ENCODE measurements around the gene ZZZ3. TPM values are rescaled to one million over a fixed set of nuclear protein-coding genes. Genes with fewer than 3 reads are reported as not detected.

The ZZZ3 gene
- total and polyA plus RNA-seq, 10 donors: 10.2 to 85.3 (median 48.7) TPM

GRCh38 chr1:77642196-77642595 is 40.3 kb downstream of the ZZZ3 start:
- no peaks in the 10 kb centered on the region for H3K9me3 ChIP-seq
- no peak for DNase-seq
- H3K36me3 ChIP-seq: peaks cover 0 to 72% (median 19%) of the 10 kb centered on the region in 6 donors
- H3K4me3 ChIP-seq: no peak overlapping the region
- H3K27ac ChIP-seq: no peak overlapping the region
- no peak for TF ChIP-seq POLR2AphosphoS5 (IDR thresholded peaks at IDR 0.05)
- no peak for TF ChIP-seq CTCF (IDR thresholded peaks at IDR 0.05 in 8 of 11, conservative IDR thresholded peaks at IDR 0.05 in 3 of 11)
- no peak for TF ChIP-seq POLR2A (IDR thresholded peaks at IDR 0.05)
- intact Hi-C loops (cut with DNase I; ENCODE audit: low total_unique reads): no loop called here
- WGBS, 5 donors: 90 to 98% (median 95%) methylated on average over 5 of the region's 5 CpGs
- no peaks in the 10 kb centered on the region for H3K27me3 ChIP-seq (replicated peaks in 1 of 7)
- H3K4me1 ChIP-seq: no peaks in the 10 kb centered on the region

GRCh38 chr1:77639557-77640069 is 42.8 kb downstream of the ZZZ3 start:
- no peaks in the 10 kb centered on the region for H3K9me3 ChIP-seq
- H3K27me3 ChIP-seq (replicated peaks in 1 of 7): no peaks in the 10 kb centered on the region
- DNase-seq: no peak
- H3K36me3 ChIP-seq: peaks cover 0 to 81% (median 7%) of the 10 kb centered on the region in 6 donors
- WGBS, 5 donors: 76 to 90% (median 86%) methylated on average over 4 of the region's 4 CpGs
- TF ChIP-seq POLR2AphosphoS5 (IDR thresholded peaks at IDR 0.05) (no peak), POLR2A (IDR thresholded peaks at IDR 0.05) (no peak), CTCF (IDR thresholded peaks at IDR 0.05 in 8 of 11, conservative IDR thresholded peaks at IDR 0.05 in 3 of 11) (no peak)
- no peak overlapping the region for H3K4me3 ChIP-seq
- H3K4me1 ChIP-seq: no peaks in the 10 kb centered on the region
- no peak overlapping the region for H3K27ac ChIP-seq
- intact Hi-C loops (cut with DNase I; ENCODE audit: low total_unique reads): no loop called here

- Histone ChIP-seq H3K9me3 (no peaks in the 10 kb centered on the region), H3K36me3 (peaks cover 0 to 81% (median 4%) of the 10 kb centered on the region in 6 donors), H3K4me3 (no peak overlapping the region), H3K27ac (no peak overlapping the region), H3K27me3 (replicated peaks in 1 of 7) (no peaks in the 10 kb centered on the region), H3K4me1 (no peaks in the 10 kb centered on the region)
- intact Hi-C loops (cut with DNase I; ENCODE audit: low total_unique reads): no loop called here
- TF ChIP-seq CTCF (IDR thresholded peaks at IDR 0.05 in 8 of 11, conservative IDR thresholded peaks at IDR 0.05 in 3 of 11) (no peak), POLR2AphosphoS5 (IDR thresholded peaks at IDR 0.05) (no peak), POLR2A (IDR thresholded peaks at IDR 0.05) (no peak)
- DNase-seq: no peak
- 62 to 84% (median 64%) methylated on average over 3 of the region's 3 CpGs for WGBS, 5 donors
Observed at GRCh38 chr1:77639056-77639455, 43.4 kb downstream of the ZZZ3 start.

- Histone ChIP-seq H3K4me1 (no peaks in the 10 kb centered on the region), H3K36me3 (peaks cover 0 to 93% (median 23%) of the 10 kb centered on the region in 6 donors), H3K4me3 (no peak overlapping the region), H3K27ac (no peak overlapping the region), H3K27me3 (replicated peaks in 1 of 7) (no peaks in the 10 kb centered on the region), H3K9me3 (no peaks in the 10 kb centered on the region)
- no peak for TF ChIP-seq POLR2AphosphoS5 (IDR thresholded peaks at IDR 0.05)
- no peak for TF ChIP-seq POLR2A (IDR thresholded peaks at IDR 0.05)
- no peak for TF ChIP-seq CTCF (IDR thresholded peaks at IDR 0.05 in 8 of 11, conservative IDR thresholded peaks at IDR 0.05 in 3 of 11)
- DNase-seq: no peak
- 90 to 96% (median 94%) methylated on average over 4 of the region's 4 CpGs for WGBS, 5 donors
- intact Hi-C loops (cut with DNase I; ENCODE audit: low total_unique reads): no loop called here
Observed at GRCh38 chr1:77636864-77637263, 45.6 kb downstream of the ZZZ3 start.

Small RNA genes lying within 50 kb of the gene (small RNA-seq; reads per million reads assigned to genes)
- gene RN7SL370P: 0 reads per million in 4 donors

Other genes with a start within 250 kb of the ZZZ3 start
- gene USP33, start 77.2 kb upstream of the ZZZ3 start, total RNA-seq: 100 to 1,000 TPM in 1 of 7 donors, 10 to 100 TPM in 6; 55.4 to 105 (median 79.6) TPM
- gene USP33, start 77.2 kb upstream of the ZZZ3 start, polyA plus RNA-seq: 10 to 100 TPM; 20.3 to 29.4 (median 24.5) TPM
- gene MIGA1, start 97.0 kb upstream of the ZZZ3 start, total RNA-seq: 10 to 100 TPM; 12.6 to 20.2 (median 18.0) TPM
- 1 to 10 TPM; 2.4 to 2.8 (median 2.7) TPM for gene MIGA1, start 97.0 kb upstream of the ZZZ3 start, polyA plus RNA-seq
- 1 to 10 TPM; 3.4 to 8.3 (median 5.6) TPM for gene NEXN, start 206.0 kb upstream of the ZZZ3 start, total RNA-seq
- gene NEXN, start 206.0 kb upstream of the ZZZ3 start, polyA plus RNA-seq: 1 to 10 TPM; 5.8 to 9.9 (median 7.8) TPM

All from spleen (tissue), 11 donors.